NT2/D1 (cell line): ENCODE results near the gene NSD2.

Experiments used
- YY1 ChIP-seq: IDR thresholded peaks from 2 replicates; pipeline ENCODE4 v1.6.1; 2011; ENCODE audit not compliant: insufficient read length, insufficient read depth
- ZNF274 ChIP-seq: IDR thresholded peaks from 2 replicates; pipeline ENCODE4 v1.6.1; 2011; ENCODE audit warnings: mild to moderate bottlenecking, low read depth, low read length

DNA sequence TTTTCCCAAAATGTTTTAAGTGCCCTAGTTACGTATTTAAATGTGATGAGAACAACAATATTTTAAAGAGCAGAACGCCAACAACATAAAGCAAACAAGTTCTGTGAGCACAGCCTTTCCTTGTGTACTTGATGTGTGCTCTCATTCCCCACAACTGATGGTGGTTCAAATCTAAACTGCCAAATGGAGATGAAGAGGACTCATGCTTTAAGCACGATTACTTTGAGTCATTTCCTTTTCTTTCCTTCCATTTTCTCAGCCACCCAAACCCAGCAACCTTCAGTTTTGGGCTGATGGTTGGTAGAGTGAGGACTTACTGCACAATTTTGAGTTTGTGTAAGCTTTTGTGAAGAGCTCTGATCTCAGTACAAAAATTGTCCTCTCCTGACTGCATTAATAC, 1.7 kb downstream of the NSD2 start:
- TF ChIP-seq ZNF274: no peak
- no peak for TF ChIP-seq YY1
